Astrocyte (in vitro differentiated cells and primary cell): ENCODE data around the gene CDC45. TPM values are rescaled to one million over a fixed set of nuclear protein-coding genes. Genes with fewer than 3 reads are reported as not detected.

ENCODE experiments used
- DNase-seq: peaks from one replicate; pipeline ENCODE4 v3.0.0-alpha.2; 2010; ENCODE audit warnings: low read depth
- FAIRE-seq: peaks from 2 replicates; lab custom pipeline; 2011; peaks lifted over from hg19 to GRCh38; lab: Jason Lieb, UNC
- H2AFZ ChIP-seq: 2 replicates; pipeline ENCODE4 v1.6.0; 2012; ENCODE audit warnings: low read depth, low read length, inconsistent platforms
- H3K27ac ChIP-seq: 2 replicates; pipeline ENCODE4 v1.5.1; 2011; ENCODE audit warnings: low read depth, low read length, inconsistent platforms
- H3K27me3 ChIP-seq: 2 replicates; pipeline ENCODE4 v1.6.0; 2011; ENCODE audit warnings: low read length, inconsistent platforms; ENCODE audit not compliant: insufficient read depth
- H3K36me3 ChIP-seq: 2 replicates; pipeline ENCODE4 v1.5.1; 2011; ENCODE audit warnings: low read length, inconsistent platforms; ENCODE audit not compliant: insufficient read depth
- H3K4me1 ChIP-seq: 2 replicates; pipeline ENCODE4 v1.5.1; 2011; ENCODE audit warnings: low read length, inconsistent platforms; ENCODE audit not compliant: insufficient read depth
- H3K4me2 ChIP-seq: 2 replicates; pipeline ENCODE4 v1.6.0; 2012; ENCODE audit warnings: low read length, inconsistent platforms
- H3K4me3 ChIP-seq: 2 replicates; pipeline ENCODE4 v1.5.1; 2011; ENCODE audit warnings: low read depth, mild to moderate bottlenecking, low read length, inconsistent platforms; ENCODE audit not compliant: insufficient read depth
- H3K79me2 ChIP-seq: 2 replicates; pipeline ENCODE4 v1.6.0; 2012; ENCODE audit warnings: mild to moderate bottlenecking, low read length, inconsistent platforms; ENCODE audit not compliant: insufficient read depth
- H3K9ac ChIP-seq: 2 replicates; pipeline ENCODE4 v1.6.0; 2012; ENCODE audit warnings: mild to moderate bottlenecking, low read length, inconsistent platforms
- H3K9me3 ChIP-seq: 2 replicates; pipeline ENCODE4 v1.5.1; 2012; ENCODE audit warnings: low read depth, mild to moderate bottlenecking, low read length, inconsistent platforms; ENCODE audit not compliant: insufficient read depth
- H4K20me1 ChIP-seq: 2 replicates; pipeline ENCODE4 v1.6.0; 2012; ENCODE audit warnings: low read length, inconsistent platforms; ENCODE audit not compliant: insufficient read depth
- H3K27ac Mint-ChIP-seq: one replicate; pipeline ENCODE4 v1.8.0; 2021; ENCODE audit warnings: mild to moderate bottlenecking, mixed read lengths; ENCODE audit not compliant: unreplicated experiment
- H3K27me3 Mint-ChIP-seq: one replicate; pipeline ENCODE4 v1.8.0; 2021; ENCODE audit warnings: low read depth, mixed read lengths; ENCODE audit not compliant: unreplicated experiment
- H3K36me3 Mint-ChIP-seq: one replicate; pipeline ENCODE4 v1.8.0; 2021; ENCODE audit warnings: low read depth, mixed read lengths; ENCODE audit not compliant: unreplicated experiment
- H3K4me1 Mint-ChIP-seq: one replicate; pipeline ENCODE4 v1.8.0; 2021; ENCODE audit warnings: low read depth, mixed read lengths; ENCODE audit not compliant: unreplicated experiment
- H3K4me3 Mint-ChIP-seq: one replicate; pipeline ENCODE4 v1.8.0; 2021; ENCODE audit warnings: mild to moderate bottlenecking, moderate library complexity, mixed read lengths; ENCODE audit not compliant: unreplicated experiment
- H3K9me3 Mint-ChIP-seq: one replicate; pipeline ENCODE4 v1.8.0; 2021; ENCODE audit warnings: mild to moderate bottlenecking, mixed read lengths; ENCODE audit not compliant: unreplicated experiment
- EZH2 ChIP-seq: IDR thresholded peaks from 2 replicates; pipeline ENCODE4 v1.6.1; 2012; ENCODE audit warnings: mild to moderate bottlenecking, low read length, inconsistent platforms; ENCODE audit not compliant: insufficient read depth
- total RNA-seq: library from RNA; stranded (reverse); gene quantifications from 2 replicates; pipeline ENCODE4 v1.2.1, GENCODE V29; 2021
- TF ChIP-seq, protein P1 (sequence below): IDR thresholded peaks from 2 replicates; pipeline ENCODE4 v1.5.1; 2011; ENCODE audit warnings: low read depth, mild to moderate bottlenecking, inconsistent platforms, low read length, moderate library complexity; ENCODE audit not compliant: insufficient read depth

Gene CDC45
- total RNA-seq, 1 donor from 2014 or later, result 2.1 TPM

DNA sequence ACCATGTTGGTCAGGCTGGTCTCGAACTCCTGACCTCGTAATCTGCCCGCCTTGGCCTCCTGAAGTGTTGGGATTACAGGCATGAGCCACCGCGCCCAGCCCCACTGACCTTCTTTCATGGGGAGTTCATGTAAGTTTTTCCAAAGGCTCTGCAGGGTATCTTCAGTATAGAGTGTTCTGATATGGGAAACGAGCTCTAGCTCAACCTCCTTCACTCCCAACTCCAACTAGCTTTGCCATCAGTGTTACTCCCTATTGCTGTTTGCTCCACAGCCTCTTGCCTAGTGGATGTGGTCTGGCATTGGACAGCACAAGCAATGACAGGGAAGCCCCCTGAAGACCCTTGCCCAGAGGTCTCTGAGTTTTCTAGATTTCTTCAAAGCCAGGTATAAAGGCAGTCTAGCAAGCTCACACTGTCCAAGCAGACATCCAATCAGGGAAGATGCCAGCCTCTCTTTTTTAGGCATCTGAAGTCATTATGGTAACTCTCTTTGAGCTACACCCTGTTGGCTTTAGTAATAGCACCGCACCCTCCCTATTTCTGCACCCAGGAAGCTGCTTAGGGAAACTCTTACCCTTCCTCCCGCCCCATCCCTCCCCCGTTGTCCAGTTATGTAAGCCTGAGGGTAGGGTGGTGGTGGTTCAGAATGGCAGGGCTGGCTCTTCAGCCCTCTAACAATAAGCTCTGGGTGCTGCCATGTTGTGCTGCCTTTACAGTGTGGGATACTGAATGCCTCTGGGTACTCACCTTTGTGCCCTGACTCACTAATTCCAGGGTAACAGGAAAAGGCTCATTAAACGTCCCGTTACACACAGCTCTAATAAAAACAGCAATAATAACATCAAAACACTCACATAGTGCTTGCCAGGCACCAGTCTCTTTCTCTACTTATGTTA is 85.9 kb downstream of the CDC45 start:
- H3K4me2 ChIP-seq, result no peak overlapping the region
- no peak for TF ChIP-seq EZH2
- TF ChIP-seq, protein P1, sequence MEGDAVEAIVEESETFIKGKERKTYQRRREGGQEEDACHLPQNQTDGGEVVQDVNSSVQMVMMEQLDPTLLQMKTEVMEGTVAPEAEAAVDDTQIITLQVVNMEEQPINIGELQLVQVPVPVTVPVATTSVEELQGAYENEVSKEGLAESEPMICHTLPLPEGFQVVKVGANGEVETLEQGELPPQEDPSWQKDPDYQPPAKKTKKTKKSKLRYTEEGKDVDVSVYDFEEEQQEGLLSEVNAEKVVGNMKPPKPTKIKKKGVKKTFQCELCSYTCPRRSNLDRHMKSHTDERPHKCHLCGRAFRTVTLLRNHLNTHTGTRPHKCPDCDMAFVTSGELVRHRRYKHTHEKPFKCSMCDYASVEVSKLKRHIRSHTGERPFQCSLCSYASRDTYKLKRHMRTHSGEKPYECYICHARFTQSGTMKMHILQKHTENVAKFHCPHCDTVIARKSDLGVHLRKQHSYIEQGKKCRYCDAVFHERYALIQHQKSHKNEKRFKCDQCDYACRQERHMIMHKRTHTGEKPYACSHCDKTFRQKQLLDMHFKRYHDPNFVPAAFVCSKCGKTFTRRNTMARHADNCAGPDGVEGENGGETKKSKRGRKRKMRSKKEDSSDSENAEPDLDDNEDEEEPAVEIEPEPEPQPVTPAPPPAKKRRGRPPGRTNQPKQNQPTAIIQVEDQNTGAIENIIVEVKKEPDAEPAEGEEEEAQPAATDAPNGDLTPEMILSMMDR, result no peak
- FAIRE-seq (no peak), DNase-seq (no peak)
- no peak overlapping the region for H3K27ac Mint-ChIP-seq
- no peaks in the 10 kb centered on the region for H3K4me1 ChIP-seq
- no peaks in the 10 kb centered on the region for H3K9me3 Mint-ChIP-seq
- H3K4me3 ChIP-seq, result no peak overlapping the region
- no peaks in the 10 kb centered on the region for H3K9me3 ChIP-seq
- H3K79me2 ChIP-seq, result no peaks in the 10 kb centered on the region
- peaks cover 11% of the 10 kb centered on the region for H3K27me3 Mint-ChIP-seq
- peaks cover 3% of the 10 kb centered on the region for H3K36me3 Mint-ChIP-seq
- H3K4me1 Mint-ChIP-seq, result no peaks in the 10 kb centered on the region
- no peak overlapping the region for H3K4me3 Mint-ChIP-seq
- H3K9ac ChIP-seq, result no peak overlapping the region
- H3K27ac ChIP-seq, result no peak overlapping the region
- no peaks in the 10 kb centered on the region for H3K36me3 ChIP-seq
- no peak overlapping the region for H2AFZ ChIP-seq
- no peaks in the 10 kb centered on the region for H4K20me1 ChIP-seq
- H3K27me3 ChIP-seq, result peaks cover 4% of the 10 kb centered on the region

DNA sequence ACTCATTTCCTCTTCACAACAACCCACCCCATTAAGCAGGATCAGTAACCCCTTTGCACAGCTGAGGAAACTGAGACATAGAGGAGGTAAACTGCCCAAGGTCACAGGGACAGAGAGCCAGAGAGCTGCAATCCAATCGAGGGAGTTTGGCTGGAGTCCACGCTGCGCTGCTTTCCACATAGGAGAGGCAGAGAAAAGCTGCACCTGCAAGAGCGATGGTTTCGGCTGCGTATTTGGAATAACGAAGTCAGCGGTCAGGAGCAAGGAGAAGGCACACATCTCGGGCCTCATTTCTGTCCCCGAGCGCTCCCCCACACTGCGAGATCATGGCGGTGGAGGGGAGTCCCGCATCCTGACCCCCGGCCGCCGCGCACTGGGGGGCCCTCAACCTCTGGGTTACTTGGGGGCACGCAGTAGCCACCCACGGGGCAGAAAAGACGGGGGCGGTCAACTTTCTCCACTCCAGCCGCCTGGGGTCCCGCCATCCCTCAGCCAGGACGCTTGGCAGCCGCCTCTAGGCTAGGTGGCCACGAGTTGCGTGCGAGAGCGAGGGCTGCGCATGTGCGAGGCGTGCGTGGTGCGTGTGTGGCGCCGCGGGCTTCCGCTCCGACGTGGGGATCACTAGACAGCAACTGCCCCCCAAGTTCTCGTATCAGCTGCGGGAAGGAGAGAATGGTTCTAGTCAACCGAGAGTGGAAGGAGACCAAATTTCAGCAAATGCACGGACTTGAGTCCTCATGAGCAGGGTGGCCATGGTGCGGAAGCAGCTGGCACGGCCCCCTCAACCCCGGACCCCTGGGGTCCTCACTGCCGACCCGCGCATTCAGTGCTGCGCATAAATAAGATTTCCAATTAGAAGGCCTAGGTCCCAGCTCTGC is 86.8 kb downstream of the CDC45 start:
- FAIRE-seq (no peak), DNase-seq (no peak)
- no peaks in the 10 kb centered on the region for H3K9me3 Mint-ChIP-seq
- TF ChIP-seq, protein P1, result no peak
- no peak for TF ChIP-seq EZH2
- H3K27ac Mint-ChIP-seq, result no peak overlapping the region
- no peaks in the 10 kb centered on the region for H3K36me3 ChIP-seq
- no peak overlapping the region for H2AFZ ChIP-seq
- H3K27ac ChIP-seq, result no peak overlapping the region
- peaks cover 4% of the 10 kb centered on the region for H3K27me3 ChIP-seq
- H3K36me3 Mint-ChIP-seq, result peaks cover 3% of the 10 kb centered on the region
- H3K27me3 Mint-ChIP-seq, result peaks cover 11% of the 10 kb centered on the region
- H3K4me3 ChIP-seq, result no peak overlapping the region
- H4K20me1 ChIP-seq, result no peaks in the 10 kb centered on the region
- H3K9me3 ChIP-seq, result no peaks in the 10 kb centered on the region
- no peaks in the 10 kb centered on the region for H3K4me1 ChIP-seq
- no peak overlapping the region for H3K4me3 Mint-ChIP-seq
- peaks cover 1% of the 10 kb centered on the region for H3K4me1 Mint-ChIP-seq
- H3K9ac ChIP-seq, result no peak overlapping the region
- H3K4me2 ChIP-seq, result no peak overlapping the region
- no peaks in the 10 kb centered on the region for H3K79me2 ChIP-seq
